T-helper 17 cell (primary cell): Measurements from ENCODE around the gene GOLGA3. TPM values are rescaled to one million over a fixed set of nuclear protein-coding genes. Genes with fewer than 3 reads are reported as not detected.
"Not testable (repeated sequence)": the region's sequence is repeated elsewhere in the genome, so short reads cannot be mapped to it uniquely, and the experiment has no call there.

Source experiments
- ATAC-seq: fragments of 150-1000 bp; cut with Tn5 transposase; 2 replicates; pipeline ENCODE4 v1.10.0; 2021; ENCODE audit warnings: mild to moderate bottlenecking, moderate library complexity
- DNase-seq, 3 donors: peaks; one replicate each; pipeline versions ENCODE4 v3.0.0 to v3.0.0-alpha.2; 2020 to 2021
- H3K9me3 ChIP-seq: one replicate; pipeline ENCODE4 v1.7.0; 2013; ENCODE audit warnings: low read length, mild to moderate bottlenecking; ENCODE audit not compliant: control insufficient read depth, poor library complexity, severe bottlenecking
- H3K27ac Mint-ChIP-seq: one replicate; pipeline ENCODE4 v1.8.0; 2022; ENCODE audit warnings: mild to moderate bottlenecking, moderate library complexity, mixed read lengths
- H3K27me3 Mint-ChIP-seq: one replicate; pipeline ENCODE4 v1.8.0; 2022; ENCODE audit warnings: mixed read lengths
- H3K36me3 Mint-ChIP-seq: one replicate; pipeline ENCODE4 v1.8.0; 2022; ENCODE audit warnings: low read depth, mixed read lengths
- H3K4me1 Mint-ChIP-seq: one replicate; pipeline ENCODE4 v1.8.0; 2022; ENCODE audit warnings: mild to moderate bottlenecking, mixed read lengths
- H3K4me3 Mint-ChIP-seq: one replicate; pipeline ENCODE4 v1.8.0; 2022; ENCODE audit warnings: mild to moderate bottlenecking, moderate library complexity, mixed read lengths
- total RNA-seq, 4 donors: library from RNA in 2 of 4; stranded (reverse) in 2 of 4; gene quantifications; one replicate each; pipeline ENCODE4 v1.2.3 and lab custom pipeline; 2022 to 2026

Gene GOLGA3
- total RNA-seq, 2 donors from 2014 or later = 44.0 to 45.4 TPM

- Mint-ChIP-seq H3K4me1 (peaks cover 20% of the 10 kb centered on the region), H3K36me3 (peaks cover 2% of the 10 kb centered on the region), H3K27ac (no peak overlapping the region), H3K4me3 (no peak overlapping the region), H3K27me3 (no peaks in the 10 kb centered on the region)
- no peaks in the 10 kb centered on the region for H3K9me3 ChIP-seq
- no peak for DNase-seq
- ATAC-seq = no peak
Observed at GRCh38 chr12:132837693-132838409, 9.2 kb upstream of the GOLGA3 start.

- ATAC-seq (no peak), DNase-seq (no peak)
- Mint-ChIP-seq H3K4me3 (peak overlapping the region; percentile 71), H3K36me3 (no peaks in the 10 kb centered on the region), H3K27ac (peak overlapping the region; percentile 89), H3K27me3 (no peaks in the 10 kb centered on the region), H3K4me1 (peaks cover 20% of the 10 kb centered on the region)
- H3K9me3 ChIP-seq = no peaks in the 10 kb centered on the region
Observed at GRCh38 chr12:132836795-132837331, 8.2 kb upstream of the GOLGA3 start.

- Mint-ChIP-seq H3K4me3 (peak overlapping the region; percentile 71), H3K27ac (peak overlapping the region; percentile 89), H3K4me1 (peaks cover 20% of the 10 kb centered on the region)
- not testable (repeated sequence) for H3K27me3 Mint-ChIP-seq, DNase-seq, H3K36me3 Mint-ChIP-seq, ATAC-seq, H3K9me3 ChIP-seq
Observed at GRCh38 chr12:132836230-132836629, 7.6 kb upstream of the GOLGA3 start.

DNA sequence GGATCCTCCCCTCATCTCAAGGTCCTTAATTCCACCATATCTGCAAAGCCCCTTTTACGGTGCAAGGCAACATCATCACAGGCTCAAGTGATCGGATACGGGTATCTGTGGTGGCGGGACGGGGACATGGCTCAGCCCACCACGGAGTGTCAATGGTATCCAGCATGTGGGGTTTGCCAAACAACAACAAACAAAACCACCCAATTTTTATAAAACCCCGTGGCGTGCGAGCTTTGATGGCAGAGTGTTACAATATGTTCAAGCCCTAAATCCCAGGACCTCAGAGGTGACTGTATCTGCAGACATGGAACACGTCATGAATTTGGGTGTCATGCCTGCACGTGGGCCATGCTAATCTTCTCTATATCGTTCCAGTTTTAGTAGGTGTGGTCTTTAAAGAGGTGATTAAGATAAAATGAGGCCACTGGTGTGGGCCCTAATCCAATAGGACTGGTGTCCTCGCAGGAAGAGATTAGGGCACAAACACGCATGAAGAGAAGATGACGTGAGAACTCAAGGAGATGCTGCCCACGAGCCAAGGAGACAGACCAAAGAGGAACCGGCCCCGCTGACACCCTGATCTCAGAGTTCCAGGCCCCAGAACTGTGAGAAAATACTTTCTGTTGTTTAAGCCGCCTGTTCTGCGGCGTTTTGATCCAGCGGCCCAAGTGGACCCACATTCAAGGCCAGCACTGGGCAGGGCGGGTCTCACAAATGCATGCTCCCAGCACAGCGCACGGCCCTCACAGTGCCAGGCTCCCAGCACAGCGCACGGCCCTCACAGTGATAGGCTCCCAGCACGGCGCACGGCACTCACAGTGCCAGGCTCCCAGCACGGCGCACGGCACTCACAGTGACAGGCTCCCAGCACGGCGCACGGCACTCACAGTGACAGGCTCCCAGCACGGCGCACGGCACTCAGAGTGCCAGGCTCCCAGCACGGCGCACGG lies 6.7 kb upstream of the GOLGA3 start:
- Mint-ChIP-seq H3K27me3 (no peaks in the 10 kb centered on the region), H3K4me1 (peaks cover 20% of the 10 kb centered on the region), H3K36me3 (no peaks in the 10 kb centered on the region), H3K4me3 (peak overlapping the region; percentile 49), H3K27ac (peak overlapping the region; percentile 87)
- DNase-seq = no peak
- no peaks in the 10 kb centered on the region for H3K9me3 ChIP-seq
- no peak for ATAC-seq

- no peaks in the 10 kb centered on the region for H3K36me3 Mint-ChIP-seq
- ATAC-seq (peak; percentile 68), DNase-seq (no peak)
- peaks cover 21% of the 10 kb centered on the region for H3K4me1 Mint-ChIP-seq
- H3K9me3 ChIP-seq = no peaks in the 10 kb centered on the region
- H3K27me3 Mint-ChIP-seq = no peaks in the 10 kb centered on the region
- peak overlapping the region; percentile 78 for H3K4me3 Mint-ChIP-seq
- peak overlapping the region; percentile 87 for H3K27ac Mint-ChIP-seq
Observed at GRCh38 chr12:132834181-132834711, 5.6 kb upstream of the GOLGA3 start.

DNA sequence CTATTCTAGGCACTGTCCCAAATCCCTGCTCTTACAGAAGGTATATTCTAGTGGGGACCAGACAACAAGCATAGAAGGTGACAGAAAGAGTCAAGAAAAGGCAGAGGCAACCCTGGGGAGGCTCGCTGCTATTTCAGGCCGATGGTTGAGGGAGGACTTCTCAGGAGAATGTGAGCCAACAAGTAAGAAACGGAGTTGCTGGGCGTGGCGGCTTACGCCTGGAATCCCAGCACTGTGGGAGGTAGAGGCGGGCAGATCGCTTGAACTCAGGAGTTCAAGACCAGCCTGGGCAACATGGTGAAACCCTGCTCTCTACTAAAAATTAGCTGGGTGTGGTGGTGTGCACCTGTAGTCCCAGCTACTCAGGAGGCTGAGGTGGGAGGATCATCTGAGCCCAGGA lies 4.7 kb upstream of the GOLGA3 start:
- H3K27ac Mint-ChIP-seq = peak overlapping the region; percentile 87
- H3K27me3 Mint-ChIP-seq = no peaks in the 10 kb centered on the region
- DNase-seq = no peak
- H3K36me3 Mint-ChIP-seq = no peaks in the 10 kb centered on the region
- H3K4me1 Mint-ChIP-seq = peaks cover 24% of the 10 kb centered on the region
- H3K4me3 Mint-ChIP-seq = peak overlapping the region; percentile 81
- H3K9me3 ChIP-seq = no peaks in the 10 kb centered on the region
- no peak for ATAC-seq

- no peak overlapping the region for H3K4me3 Mint-ChIP-seq
- no peak for ATAC-seq
- no peaks in the 10 kb centered on the region for H3K27me3 Mint-ChIP-seq
- peaks cover 2% of the 10 kb centered on the region for H3K36me3 Mint-ChIP-seq
- no peaks in the 10 kb centered on the region for H3K9me3 ChIP-seq
- H3K27ac Mint-ChIP-seq = no peak overlapping the region
- H3K4me1 Mint-ChIP-seq = peaks cover 35% of the 10 kb centered on the region
- DNase-seq = no peak
Observed at GRCh38 chr12:132831771-132832170, 3.1 kb upstream of the GOLGA3 start.

- peak overlapping the region; percentile 98 for H3K27ac Mint-ChIP-seq
- no peaks in the 10 kb centered on the region for H3K9me3 ChIP-seq
- ATAC-seq (peak; percentile 36), DNase-seq (peak in 1 of 3 donors; percentile 13)
- H3K4me3 Mint-ChIP-seq = peak overlapping the region; percentile 97
- no peaks in the 10 kb centered on the region for H3K27me3 Mint-ChIP-seq
- peaks cover 22% of the 10 kb centered on the region for H3K4me1 Mint-ChIP-seq
- H3K36me3 Mint-ChIP-seq = peaks cover 2% of the 10 kb centered on the region
Observed at GRCh38 chr12:132827763-132828703, 636 bp downstream of the GOLGA3 start.

- peaks cover 22% of the 10 kb centered on the region for H3K4me1 Mint-ChIP-seq
- ATAC-seq (no peak), DNase-seq (no peak)
- peaks cover 2% of the 10 kb centered on the region for H3K36me3 Mint-ChIP-seq
- no peaks in the 10 kb centered on the region for H3K9me3 ChIP-seq
- no peak overlapping the region for H3K4me3 Mint-ChIP-seq
- H3K27ac Mint-ChIP-seq = peak overlapping the region; percentile 82
- H3K27me3 Mint-ChIP-seq = no peaks in the 10 kb centered on the region
Observed at GRCh38 chr12:132825861-132826260, 2.8 kb downstream of the GOLGA3 start.

GRCh38 chr12:132825089-132825488 lies 3.6 kb downstream of the GOLGA3 start:
- no peaks in the 10 kb centered on the region for H3K9me3 ChIP-seq
- no peak for DNase-seq
- Mint-ChIP-seq H3K27me3 (no peaks in the 10 kb centered on the region), H3K4me3 (peak overlapping the region; percentile 67), H3K36me3 (peaks cover 2% of the 10 kb centered on the region), H3K4me1 (peaks cover 22% of the 10 kb centered on the region), H3K27ac (no peak overlapping the region)
- ATAC-seq = no peak

GRCh38 chr12:132824053-132824452 lies 4.6 kb downstream of the GOLGA3 start:
- peaks cover 18% of the 10 kb centered on the region for H3K4me1 Mint-ChIP-seq
- no peak for ATAC-seq
- H3K4me3 Mint-ChIP-seq = no peak overlapping the region
- peaks cover 2% of the 10 kb centered on the region for H3K36me3 Mint-ChIP-seq
- no peak overlapping the region for H3K27ac Mint-ChIP-seq
- H3K27me3 Mint-ChIP-seq = no peaks in the 10 kb centered on the region
- H3K9me3 ChIP-seq = no peaks in the 10 kb centered on the region
- no peak for DNase-seq

GRCh38 chr12:132818562-132818961 lies 10.1 kb downstream of the GOLGA3 start:
- Mint-ChIP-seq H3K4me3 (no peak overlapping the region), H3K36me3 (no peaks in the 10 kb centered on the region), H3K27ac (no peak overlapping the region), H3K27me3 (no peaks in the 10 kb centered on the region), H3K4me1 (no peaks in the 10 kb centered on the region)
- DNase-seq (no peak), ATAC-seq (no peak)
- H3K9me3 ChIP-seq = no peaks in the 10 kb centered on the region
